Measurements from ENCODE around the gene ZNF525.
"Not testable (repeated sequence)": the region's sequence is repeated elsewhere in the genome, so short reads cannot be mapped to it uniquely, and the experiment has no call there.

The ZNF525 gene

DNA sequence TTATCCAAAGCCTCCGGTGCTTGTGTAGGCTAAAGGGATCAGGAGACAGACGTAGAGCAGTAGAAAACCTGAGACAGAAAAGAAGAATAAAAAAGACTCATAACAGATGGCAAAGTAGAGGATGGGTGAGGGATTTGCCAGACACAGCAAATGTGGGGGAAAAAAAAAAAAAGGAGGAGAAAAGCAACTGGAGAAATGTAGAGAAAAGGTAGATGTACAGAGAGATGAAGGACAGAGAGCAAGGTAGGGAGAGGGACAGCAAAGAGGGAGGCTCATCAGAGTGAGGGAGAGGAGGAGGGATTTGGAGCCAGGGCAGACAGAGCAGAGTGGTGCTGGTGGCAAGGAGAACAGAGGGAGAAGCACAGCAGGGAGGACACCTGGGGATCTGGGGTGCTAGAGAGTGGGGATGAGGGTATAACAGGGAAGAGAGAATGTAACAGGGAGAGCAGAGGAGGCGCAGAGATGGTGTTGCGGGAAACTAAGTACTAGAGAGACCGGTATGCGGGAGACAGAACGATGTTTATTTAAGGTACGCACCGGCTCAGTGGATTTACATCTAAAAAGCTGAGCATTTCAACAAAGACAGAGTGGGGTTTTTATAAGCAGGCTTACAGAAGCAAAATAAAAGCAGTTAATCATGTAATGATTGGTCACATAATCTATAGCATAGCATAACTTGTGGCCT is 30.5 kb downstream of the ZNF525 start:
- not testable (repeated sequence) for DNase-seq

DNA sequence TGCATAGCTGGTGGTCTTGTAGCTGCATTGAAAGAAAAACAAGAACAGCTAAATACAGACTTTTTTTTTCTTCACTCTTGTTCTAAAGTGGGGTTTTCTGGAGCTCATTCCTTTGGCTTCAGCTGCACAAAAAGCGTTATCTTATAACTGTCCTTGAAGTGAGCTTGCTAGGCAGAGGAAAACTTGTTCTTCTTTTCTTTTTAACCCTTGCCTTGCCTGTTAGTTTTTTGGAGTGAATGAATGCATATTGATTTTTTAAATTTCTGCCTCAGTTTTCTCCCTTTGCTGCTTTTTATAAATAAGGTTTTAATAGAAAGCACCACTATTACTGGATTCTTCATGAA is 31.0 kb downstream of the ZNF525 start:
- DNase-seq = no peak

DNA sequence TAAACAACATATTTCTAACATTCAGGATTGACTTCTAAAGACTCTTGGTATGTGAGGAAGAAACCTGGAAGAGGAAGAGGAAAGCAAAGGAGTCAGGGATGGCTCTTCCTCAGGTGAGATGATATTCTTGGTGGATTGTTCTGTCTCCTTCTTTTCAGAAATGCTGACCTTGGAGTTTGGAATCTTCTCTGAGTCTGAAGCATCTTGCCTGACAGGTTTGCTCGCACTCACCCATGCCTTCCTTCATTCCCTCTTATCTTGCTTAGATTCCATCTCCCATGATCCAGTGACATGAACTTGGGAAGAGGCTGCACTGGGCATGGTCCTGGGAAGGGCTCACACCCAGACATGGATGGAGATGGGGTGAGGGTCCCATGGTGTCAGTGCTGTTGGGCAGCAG is 32.4 kb downstream of the ZNF525 start:
- not testable (repeated sequence) for DNase-seq

DNA sequence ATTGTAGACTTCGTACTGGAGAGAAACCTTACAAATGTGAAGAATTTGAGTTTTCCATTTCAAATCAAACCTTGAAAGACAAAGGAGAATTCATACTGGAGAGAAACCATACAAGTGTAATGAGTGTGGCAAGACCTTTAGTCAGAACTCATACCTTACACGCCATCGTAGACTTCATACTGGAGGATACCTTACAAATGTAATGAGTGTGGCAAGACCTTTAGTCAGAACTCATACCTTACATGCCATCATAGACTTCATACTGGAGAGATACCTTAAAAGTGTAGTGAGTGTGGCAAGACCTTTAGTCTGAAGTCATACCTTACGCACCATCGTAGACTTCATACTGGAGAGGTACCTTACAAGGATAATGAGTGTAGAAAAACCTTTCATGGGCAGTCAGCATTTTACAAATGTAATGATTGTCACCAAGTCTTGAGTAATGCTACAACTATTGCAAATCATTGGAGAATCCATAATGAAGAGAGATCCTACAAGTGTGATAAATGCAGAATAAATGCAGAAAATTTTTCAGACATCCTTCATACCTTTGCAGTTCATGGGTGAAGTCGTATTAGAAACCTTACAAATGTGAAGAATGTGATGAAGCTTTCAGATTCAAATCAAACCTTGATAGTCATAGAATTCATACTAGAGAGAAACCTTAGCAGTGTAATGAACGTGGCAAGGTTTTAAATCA is 44.1 kb downstream of the ZNF525 start:
- no peak for DNase-seq

DNA sequence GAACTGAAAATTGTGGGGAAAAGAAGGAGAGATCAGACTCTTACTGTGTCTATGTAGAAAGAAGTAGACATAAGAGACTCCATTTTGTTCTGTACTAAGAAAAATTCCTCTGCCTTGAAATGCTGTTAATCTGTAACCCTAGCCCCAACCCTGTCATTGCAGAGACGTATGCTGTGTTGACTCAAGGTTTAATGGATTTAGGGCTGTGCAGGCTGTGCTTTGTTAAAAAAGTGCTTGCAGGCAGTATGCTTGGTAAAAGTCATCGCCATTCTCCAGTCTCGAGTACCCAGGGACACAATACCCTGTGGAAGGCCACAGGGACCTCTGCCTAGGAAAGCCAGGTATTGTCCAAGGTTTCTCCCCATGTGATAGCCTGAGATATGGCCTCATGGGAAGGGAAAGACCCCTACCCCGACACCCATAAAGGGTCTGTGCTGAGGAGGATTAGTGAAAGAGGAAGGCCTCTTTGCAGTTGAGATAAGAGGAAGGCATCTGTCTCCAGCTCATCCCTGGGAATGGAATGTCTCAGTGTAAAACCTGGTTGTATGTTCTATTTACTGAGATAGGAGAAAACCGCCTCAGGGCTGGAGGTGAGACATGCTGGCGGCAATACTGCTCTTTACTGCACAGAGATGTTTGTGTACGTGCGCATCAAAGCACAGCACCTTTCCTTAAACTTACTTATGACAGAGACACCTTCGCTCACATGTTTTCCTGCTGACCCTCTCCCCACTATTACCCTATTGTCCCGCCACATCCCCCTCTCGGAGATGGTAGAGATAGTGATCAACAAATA is 55.2 kb downstream of the ZNF525 start:
- not testable (repeated sequence) for DNase-seq

DNA sequence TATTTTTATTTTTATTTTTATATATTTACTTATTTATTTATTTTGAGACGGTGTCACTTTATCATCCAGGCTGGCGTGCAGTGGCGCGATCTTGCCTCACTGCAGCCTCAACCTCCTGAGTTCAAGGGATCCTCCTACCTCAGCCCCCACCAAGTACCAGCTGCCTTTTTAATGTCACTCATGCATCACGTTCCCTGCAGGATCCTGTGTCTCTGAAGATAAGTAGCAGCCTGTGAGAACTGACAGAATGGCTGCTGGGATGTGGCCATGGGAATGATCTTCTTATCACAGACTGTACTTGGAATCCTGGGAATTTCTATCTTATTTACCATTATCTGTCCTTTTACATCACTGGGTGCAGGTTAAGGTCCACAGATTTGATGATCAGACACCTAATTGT is 57.0 kb downstream of the ZNF525 start:
- no peak for DNase-seq

DNA sequence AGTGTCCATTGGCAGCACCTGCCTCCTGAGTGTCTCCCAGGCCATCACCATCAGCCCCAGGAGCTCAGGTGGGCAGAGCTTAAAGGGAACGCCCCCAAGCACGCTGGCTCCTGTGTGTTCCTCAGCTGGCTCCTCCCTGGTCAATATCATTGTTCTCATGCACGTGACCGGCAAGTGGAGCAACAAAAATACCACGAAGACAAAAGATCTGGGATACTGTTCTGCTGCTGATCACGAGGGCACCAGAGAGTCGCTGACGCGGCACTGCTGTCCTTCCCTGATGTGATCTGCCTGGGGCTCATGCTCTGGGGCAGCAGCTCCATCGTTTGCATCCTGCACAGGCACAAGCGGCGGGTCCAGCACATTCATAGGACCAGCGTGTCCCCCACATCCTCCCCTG is 57.6 kb downstream of the ZNF525 start:
- DNase-seq = not testable (repeated sequence)

DNA sequence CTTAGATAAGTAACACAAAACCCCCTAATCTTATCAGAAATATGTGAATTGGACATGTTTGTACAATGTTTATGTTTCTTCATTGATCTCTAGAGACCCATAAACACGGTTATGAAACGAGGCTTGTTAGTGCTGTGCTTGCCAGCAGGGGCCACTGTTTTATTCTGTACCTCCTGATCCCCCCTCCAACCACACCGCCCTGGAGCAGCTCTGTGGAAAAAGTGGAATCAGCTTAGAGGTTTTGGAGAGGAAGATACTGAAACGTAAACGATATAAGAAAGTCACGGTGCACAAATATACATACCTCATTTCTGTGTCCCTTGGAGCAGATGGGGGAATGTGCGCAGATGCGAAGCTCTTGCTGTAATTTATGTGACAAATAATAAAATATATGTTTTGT is 58.2 kb downstream of the ZNF525 start:
- DNase-seq = not testable (repeated sequence)

DNA sequence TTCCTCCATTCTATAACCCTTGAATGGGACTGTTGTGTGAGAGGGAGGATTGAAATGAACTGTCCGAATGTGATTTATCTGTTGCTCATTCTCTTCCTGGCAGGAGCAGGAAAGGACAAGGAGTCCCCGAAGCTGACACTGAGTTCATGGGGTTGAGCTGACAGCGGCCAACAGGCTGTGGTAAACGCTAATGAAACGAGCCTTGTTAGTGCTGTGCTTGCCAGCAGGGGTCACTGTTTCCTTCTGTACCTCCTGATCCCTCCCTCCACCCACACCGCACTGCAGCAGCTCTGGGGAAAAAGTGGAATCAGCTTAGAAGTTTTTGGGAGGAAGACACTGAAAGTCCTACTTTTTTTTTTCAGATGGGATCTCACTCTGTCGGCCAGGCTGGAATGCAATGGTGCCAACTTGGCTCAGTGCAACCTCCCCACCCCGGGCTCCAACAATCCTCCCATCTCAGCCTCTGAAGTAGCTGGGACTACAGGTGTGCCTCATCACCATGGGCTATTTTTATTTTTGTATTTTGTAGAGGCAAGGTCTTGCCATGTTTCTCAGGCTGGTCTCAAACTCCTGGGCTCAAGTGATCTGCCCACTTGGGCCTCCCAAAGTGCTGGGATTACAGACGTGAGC is 59.6 kb downstream of the ZNF525 start:
- peak; percentile 31 for DNase-seq

DNA sequence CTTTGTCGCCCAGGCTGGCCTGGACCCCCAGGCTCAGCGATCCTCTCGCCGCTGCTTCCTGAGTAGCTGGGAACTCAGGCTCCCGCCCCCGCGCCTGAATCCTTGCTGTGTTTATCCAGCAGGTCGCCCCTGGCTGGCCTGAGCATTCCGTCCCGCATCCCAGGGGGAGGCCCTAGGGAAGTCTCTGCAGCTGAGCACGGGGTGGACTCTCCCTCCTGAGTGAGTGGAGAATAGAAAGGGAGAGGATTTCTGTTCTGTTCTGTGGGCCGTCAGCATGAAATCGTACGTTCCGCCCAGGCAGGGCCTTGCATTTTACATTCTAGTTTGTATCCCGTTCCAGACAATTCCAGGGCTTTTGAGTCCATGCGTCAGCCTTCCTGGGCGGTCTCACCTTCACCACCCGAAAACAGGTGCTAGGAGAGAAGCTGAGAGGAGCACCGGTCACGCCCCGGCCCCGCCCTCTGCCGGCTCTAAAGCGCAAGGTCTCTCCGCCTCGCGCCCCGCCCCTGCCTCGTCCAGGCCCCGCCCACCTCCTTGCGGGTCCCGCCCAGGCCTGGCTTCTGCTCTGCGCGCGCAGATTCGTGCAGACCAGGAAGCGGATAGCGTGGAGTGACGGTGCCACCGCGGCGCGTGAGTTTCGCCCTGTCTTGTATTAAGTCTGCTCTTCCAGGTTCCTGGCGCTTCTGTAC is 66.0 kb downstream of the ZNF525 start, which contains the start of gene ZNF761:
TSS of gene ZNF761 (plus strand) at position 586 of the 689 bp plus-strand sequence. CDS start 15,285 bp downstream, outside the sequence.
- peak; percentile 86 for DNase-seq

DNA sequence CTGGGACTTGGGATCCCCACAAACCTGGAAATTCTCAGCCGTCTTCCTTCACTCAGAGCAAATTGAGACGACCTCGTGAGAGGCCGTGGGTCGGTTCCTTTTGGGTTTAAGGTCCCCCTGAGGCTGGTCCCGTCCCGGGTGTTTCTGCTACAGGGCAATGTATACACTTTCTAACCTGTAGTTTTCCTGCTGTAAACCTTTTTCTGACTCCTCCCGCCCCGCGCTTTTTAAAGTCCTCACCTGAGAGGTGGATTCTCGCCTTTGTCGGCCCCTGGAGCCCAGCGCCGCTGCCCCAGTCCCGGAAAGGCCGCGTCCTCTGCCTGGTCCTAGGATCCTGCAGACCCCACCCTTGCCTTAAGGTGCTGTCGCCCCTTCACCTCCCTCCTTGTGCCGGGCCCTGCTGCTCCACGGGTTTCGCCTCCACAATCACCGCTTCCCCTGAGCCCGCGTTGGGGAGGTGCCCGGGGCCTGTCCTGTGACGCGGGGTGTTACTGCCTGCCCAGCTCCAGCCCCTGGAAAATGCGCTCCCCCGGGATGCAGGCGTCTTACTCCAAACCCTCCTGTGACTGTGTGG is 66.7 kb downstream of the ZNF525 start:
- DNase-seq = peak; percentile 4
